AG09309 (cell line): ENCODE results near the gene CADM1.

Source experiments
- DNase-seq: peaks from one replicate; pipeline ENCODE4 v3.0.0-alpha.2; 2010; ENCODE audit warnings: low read depth
- H3K4me3 ChIP-seq: 2 replicates; pipeline ENCODE4 v1.5.1; 2011; ENCODE audit warnings: mild to moderate bottlenecking, low read depth, low read length, moderate library complexity; ENCODE audit not compliant: control insufficient read depth
- CTCF ChIP-seq: IDR thresholded peaks from 2 replicates; pipeline ENCODE4 v1.5.1; 2011; ENCODE audit warnings: mild to moderate bottlenecking, low read depth, low read length, inconsistent platforms; ENCODE audit not compliant: insufficient read depth, control insufficient read depth; ENCODE audit errors: missing control alignments

The CADM1 gene

GRCh38 chr11:115256397-115257197, 247.6 kb downstream of the CADM1 start:
- H3K4me3 ChIP-seq: no peak overlapping the region
- DNase-seq: no peak
- TF ChIP-seq CTCF: no peak

GRCh38 chr11:115255006-115255762, 249.0 kb downstream of the CADM1 start:
- no peak for DNase-seq
- TF ChIP-seq CTCF: no peak
- no peak overlapping the region for H3K4me3 ChIP-seq

- no peak for TF ChIP-seq CTCF
These were observed 253.1 kb downstream of the CADM1 start for GRCh38 chr11:115251126-115251525.

GRCh38 chr11:115249061-115249578, 255.1 kb downstream of the CADM1 start:
- no peak overlapping the region for H3K4me3 ChIP-seq
- no peak for TF ChIP-seq CTCF
- DNase-seq: no peak

More at GRCh38 chr11:115251126-115251525, 253.1 kb downstream of the CADM1 start:
- DNase-seq: no peak
- H3K4me3 ChIP-seq: no peak overlapping the region

GRCh38 chr11:115247953-115248352, 256.3 kb downstream of the CADM1 start:
- TF ChIP-seq CTCF: no peak
- no peak overlapping the region for H3K4me3 ChIP-seq
- no peak for DNase-seq

- no peak for DNase-seq
- H3K4me3 ChIP-seq: no peak overlapping the region
- no peak for TF ChIP-seq CTCF
These were observed 256.9 kb downstream of the CADM1 start for GRCh38 chr11:115247361-115247760.
